GM18499 (cell line): ENCODE data around the gene CTNS.

Experiments used
- ATAC-seq: cut with Tn5 transposase; IDR thresholded peaks from one replicate; pipeline ENCODE4 v1.9.1; 2021; ENCODE audit warnings: moderate number of reproducible peaks; ENCODE audit not compliant: insufficient read depth, unreplicated experiment

CTNS gene

GRCh38 chr17:3621146-3621720 is 15.3 kb upstream of the CTNS start:
- no peak for ATAC-seq

GRCh38 chr17:3622977-3623594 is 13.5 kb upstream of the CTNS start:
- no peak for ATAC-seq

DNA sequence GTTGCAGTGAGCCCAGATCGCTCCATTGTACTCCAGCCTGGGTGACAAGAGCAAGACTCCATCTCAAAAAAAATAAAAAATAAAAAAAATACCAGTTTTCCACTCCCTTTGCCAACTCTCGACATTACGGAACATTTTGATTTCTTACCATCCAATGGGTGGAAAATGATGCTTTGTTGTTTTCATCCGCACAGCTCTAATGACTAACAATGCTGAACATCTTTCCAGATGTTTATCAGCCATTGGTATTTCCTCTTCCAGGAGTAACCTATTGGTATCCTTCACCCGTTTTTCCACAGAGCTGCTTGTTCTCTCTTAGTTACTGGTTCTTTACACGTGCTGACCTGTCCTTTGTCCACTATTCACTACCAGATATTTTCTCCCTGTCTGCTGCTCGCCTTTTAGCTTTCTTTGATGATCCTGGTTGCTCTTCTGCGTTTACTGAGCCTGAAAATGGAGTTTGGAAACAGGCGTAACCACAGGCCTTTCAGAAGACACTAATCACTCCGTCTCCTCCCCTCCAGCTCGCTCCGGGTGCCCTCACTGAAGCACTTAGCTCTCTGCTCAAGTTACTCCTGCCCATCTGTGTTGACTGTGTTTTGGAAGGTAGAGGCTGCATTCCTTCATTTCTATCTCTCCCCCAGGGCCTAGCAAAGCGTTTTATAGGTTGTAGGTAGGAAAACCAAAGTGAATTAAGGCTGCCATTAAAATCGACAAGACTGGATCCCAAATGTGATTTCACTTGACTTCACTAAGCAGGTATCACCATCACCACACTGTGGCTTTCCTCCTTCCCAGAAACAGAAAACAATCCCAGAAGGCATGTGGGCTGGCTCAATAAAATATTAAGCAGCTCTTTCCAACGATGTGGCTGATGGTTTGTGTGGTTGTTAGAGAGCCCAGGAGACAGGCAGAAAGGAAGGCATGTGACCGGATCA is 9.5 kb upstream of the CTNS start:
- no peak for ATAC-seq

- no peak for ATAC-seq
These were observed 8.8 kb upstream of the CTNS start for GRCh38 chr17:3627769-3628167.

- ATAC-seq: no peak
These were observed 5.8 kb upstream of the CTNS start for GRCh38 chr17:3630781-3631180.

DNA sequence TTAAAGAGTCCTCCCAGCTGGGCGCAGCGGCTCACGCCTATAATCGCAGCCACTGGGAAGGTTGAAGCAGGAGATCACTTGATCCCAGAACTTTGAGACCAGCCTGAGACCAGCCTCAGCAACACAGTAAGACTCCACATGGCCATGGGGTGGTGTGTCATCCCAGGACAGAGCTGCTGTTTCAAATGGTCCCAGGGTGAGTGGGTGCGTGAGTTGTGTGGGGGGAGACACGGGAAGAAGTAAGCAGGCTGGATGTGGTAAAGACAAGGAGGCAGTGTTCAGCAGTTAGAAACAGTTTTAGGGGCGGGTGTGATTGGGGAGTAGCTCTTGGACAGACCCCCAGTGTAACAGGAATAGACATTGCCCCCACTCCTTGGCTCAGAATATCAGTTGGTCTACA is 4.3 kb upstream of the CTNS start:
- no peak for ATAC-seq

DNA sequence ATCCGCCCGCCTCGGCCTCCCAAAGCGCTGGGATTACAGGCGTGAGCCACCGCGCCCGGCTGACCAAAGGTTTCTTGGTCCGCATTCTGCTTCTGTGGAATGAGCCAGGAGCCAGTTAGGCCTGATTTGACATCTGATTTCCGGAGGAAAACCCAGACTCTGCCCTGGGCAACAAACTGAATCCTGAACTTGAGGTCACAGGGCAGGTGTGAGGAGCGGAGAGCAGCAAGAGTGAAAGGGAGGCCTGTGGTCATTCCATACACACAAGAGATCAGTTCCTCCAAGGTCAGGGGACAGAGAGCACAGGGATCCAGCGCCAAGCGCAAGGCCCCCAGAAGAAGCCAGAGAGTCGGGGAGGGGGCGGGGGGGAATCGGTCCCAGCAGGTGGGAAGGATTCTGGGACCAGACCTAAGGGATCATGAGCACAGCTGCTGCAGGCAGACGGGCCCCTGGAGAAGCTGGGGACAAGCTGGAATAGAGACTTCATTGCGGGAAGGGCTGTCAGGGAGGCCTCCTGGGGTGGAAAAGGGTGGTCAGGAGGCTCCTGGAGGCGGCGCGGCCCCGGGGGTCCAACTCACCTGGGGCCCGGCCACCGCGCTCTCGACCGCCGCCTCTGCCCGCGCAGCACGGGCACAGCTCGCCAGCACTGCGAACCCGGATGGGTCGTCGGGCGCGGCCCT is 946 bp upstream of the CTNS start:
- no peak for ATAC-seq

DNA sequence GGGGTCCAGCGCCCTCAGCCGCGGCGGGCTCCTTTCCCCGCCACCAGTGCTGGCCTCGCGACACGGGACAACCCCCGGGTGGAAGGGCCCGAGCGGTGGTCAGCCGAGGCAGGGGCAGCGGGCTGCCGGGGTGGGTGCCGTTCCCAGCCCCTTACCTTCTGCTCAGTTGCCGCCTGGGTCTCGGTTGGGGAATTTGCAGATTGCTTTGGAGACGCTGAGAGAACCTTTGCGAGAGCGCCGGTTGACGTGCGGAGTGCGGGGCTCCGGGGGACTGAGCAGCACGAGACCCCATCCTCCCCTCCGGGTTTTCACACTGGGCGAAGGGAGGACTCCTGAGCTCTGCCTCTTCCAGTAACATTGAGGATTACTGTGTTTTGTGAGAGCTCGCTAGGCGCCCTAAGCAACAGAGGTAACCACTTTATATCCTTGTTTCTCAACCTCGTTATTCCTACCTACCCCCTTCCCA is 381 bp downstream of the CTNS start:
- peak; percentile 5 for ATAC-seq

GRCh38 chr17:3639981-3640596 is 3.5 kb downstream of the CTNS start:
- no peak for ATAC-seq

- no peak for ATAC-seq
These were observed 4.5 kb downstream of the CTNS start for GRCh38 chr17:3641014-3641413.

DNA sequence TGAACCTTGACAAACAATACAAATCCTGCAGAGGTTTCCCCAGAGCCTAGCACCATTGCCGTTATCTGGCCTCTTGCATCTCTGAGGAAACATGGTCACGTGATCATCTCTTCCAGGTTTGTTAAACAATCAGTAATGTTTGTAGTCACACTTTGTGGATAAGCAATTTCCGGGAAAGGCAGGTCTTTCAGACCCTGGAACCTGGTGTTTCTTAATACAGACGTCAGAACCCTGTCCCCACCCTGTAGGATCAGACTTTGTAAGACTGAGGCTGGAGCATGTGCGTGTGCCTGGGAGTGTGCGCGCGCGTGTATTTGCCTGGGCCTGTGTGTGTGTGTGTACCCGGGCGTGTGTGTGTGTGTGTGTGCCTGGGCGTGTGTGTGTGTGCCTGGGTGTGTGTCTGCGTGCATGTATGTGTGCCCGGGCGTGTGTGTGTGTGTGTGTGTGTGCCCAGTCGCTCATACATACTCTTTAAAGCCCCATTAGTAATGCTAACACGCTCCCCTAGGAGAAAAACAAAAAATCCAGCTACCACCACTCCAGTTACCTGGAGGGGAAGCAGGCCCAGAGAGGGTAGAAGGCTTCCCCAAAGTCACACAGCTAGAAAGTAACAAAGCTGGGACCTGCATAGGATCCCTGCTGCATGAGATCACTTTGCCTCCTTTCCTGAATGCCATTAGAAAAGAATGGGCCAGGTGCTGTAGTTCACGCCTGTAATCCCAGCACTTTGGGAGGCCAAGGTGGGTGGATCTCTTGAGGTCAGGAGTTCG is 5.3 kb downstream of the CTNS start:
- no peak for ATAC-seq

DNA sequence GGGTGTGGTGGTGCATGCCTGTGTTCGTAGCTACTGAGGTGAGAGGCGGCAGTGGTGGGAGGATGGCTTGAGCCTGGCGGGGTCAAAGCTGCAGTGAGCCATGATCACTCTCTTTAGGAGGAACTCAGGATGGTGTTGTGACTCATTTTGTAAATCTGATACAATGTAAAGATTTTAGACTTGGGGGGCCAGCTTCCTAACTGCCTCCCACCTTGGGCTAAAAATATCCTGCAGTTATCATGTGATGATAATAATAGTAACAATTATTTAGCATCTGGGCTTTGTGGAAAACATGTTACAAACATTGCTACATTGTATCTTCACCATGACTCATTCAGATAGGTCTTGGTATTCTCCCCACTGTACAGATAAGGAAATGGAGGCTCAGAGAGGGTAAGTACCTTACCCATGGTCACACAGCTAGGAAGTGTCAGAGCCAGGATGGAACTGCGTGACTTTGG is 7.4 kb downstream of the CTNS start:
- ATAC-seq: no peak

DNA sequence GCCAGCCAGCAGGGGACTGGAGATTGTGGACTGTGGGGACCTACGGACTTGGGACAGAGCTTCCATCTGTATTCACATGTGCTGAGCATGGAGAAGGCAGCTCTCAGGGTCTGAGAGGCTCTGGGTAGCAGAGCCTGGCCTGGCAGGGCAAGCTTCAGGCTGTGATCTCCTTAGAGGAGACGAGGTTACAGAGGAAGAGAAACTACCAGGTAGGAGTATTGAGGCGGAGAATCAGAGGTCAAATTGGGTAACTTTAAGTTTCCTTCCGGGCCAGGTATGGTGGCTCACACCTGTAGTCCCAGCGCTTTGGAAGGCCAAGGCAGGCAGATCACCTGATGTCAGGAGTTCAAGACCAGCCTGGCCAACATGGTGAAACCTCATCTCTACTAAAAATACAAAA is 8.8 kb downstream of the CTNS start:
- no peak for ATAC-seq

DNA sequence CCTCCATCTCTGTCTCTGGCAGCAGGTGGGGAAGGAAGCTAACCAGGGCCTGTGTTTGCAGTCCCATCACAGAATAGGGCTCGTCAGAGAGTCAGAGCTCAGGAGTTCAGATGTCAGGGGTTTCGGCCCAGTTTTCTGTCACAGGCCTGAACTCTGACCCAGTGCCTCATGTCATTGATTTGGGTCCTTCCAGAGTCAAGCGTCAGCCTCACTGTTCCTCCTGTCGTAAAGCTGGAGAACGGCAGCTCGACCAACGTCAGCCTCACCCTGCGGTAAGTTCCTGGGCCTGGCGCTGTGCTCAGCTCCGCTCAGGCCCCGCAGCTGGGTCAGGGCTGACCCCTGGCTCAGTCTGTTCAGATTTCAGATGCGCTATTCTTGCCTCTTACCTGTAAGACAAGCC is 10.7 kb downstream of the CTNS start:
- ATAC-seq: no peak

DNA sequence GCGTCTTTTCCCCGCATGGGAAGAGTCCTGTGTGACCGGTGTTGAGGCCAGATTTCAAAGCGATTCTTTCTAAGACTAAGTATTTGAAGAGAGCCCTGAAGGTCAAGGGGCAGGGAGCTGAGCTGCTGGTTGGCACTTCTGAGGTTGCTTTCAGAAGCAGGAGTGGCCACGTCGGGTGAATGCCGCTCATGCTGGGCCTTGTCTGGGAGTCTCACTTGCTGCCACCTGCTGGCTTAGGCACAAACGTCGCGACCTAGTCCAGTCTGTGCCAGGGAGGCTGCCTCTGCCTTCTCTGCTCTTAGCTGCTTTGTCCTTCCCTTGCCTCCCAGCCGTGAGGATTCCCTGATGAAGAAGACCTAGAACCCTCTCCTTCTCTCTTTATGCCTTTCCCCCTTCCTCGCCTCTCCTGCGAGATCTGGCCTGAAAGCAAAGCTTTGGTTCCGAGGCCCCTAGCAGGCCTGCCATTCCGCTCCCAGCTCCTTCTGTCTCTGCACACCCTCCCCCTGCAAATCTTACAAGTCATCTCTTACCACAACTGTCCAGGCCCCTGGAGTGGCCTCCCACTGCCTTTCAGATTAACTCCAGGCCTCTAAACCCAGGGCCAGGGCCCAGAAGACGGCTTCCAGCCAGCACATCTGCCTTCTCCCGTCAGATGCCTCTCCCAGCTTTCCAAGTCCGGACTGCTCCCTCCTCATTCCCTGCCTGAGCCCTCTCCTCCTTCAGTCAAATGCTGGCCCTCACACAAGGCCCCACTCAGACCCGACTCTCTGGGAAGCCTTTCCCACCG is 11.4 kb downstream of the CTNS start:
- ATAC-seq: no peak

DNA sequence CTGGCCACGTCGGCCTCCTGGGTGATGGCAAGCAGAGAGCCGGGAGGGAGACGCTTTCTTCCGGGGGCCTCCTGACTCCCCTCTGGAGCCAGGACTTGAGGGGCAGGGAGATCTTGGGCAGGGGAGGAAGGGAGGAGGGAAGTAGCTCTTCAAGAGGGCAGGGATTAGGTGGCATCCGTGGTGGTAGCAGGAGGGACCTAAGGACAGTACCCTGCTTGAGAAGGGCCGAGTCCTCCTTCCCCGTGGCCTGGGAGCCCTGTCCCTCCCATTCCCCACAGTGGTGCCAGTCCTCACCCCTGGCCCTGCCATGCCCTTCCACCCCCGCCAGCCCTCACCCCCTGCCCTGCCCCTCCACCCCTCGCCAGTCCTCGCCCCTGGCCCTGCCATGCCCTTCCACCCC is 19.2 kb downstream of the CTNS start:
- ATAC-seq: no peak

DNA sequence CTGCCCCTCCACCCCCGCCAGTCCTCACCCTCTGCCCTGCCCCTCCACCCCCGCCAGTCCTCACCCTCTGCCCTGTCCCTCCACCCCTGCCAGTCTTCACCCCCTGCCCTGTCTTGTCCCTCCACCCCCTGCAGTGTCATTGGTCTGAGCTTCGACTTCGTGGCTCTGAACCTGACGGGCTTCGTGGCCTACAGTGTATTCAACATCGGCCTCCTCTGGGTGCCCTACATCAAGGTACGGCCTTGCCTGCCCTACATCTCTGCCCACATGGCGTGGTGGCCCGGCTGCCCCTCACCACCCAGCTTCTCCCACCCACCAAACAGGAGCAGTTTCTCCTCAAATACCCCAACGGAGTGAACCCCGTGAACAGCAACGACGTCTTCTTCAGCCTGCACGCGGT is 19.8 kb downstream of the CTNS start:
- ATAC-seq: no peak

- ATAC-seq: no peak
These were observed 20.4 kb downstream of the CTNS start for GRCh38 chr17:3656755-3657587.
